ENCODE results near the gene SNX18. TPM values are rescaled to one million over a fixed set of nuclear protein-coding genes. Genes with fewer than 3 reads are reported as not detected.

Gene SNX18
- total RNA-seq, 1 donor from 2014 or later = 17.9 TPM

GRCh38 chr5:54540286-54540685, 22.7 kb downstream of the SNX18 start:
- Histone ChIP-seq H3F3A (ENCODE audit: low read depth) (no peaks in the 10 kb centered on the region), H3K4me1 (no peaks in the 10 kb centered on the region), H3K9ac (no peak overlapping the region), H3K36me3 (no peaks in the 10 kb centered on the region), H3K27me3 (no peaks in the 10 kb centered on the region), H3K9me3 (ENCODE audit: low read depth) (no peaks in the 10 kb centered on the region), H3K4me3 (no peak overlapping the region), H3K27ac (no peak overlapping the region), H2AFZ (replicated peaks) (no peak overlapping the region), H4K20me1 (ENCODE audit: low read depth) (peaks cover 15% of the 10 kb centered on the region), H3K4me2 (no peak overlapping the region), H3K79me2 (ENCODE audit: low read depth) (peaks cover 25% of the 10 kb centered on the region)
- Mint-ChIP-seq H3K27ac (no peak overlapping the region), H3K36me3 (peaks cover 9% of the 10 kb centered on the region), H3K4me1 (peaks cover 4% of the 10 kb centered on the region), H3K9me3 (no peaks in the 10 kb centered on the region), H3K4me3 (no peak overlapping the region), H3K27me3 (ENCODE audit: insufficient read depth, low read depth) (no peaks in the 10 kb centered on the region)
- TF ChIP-seq CTCF (IDR thresholded peaks at IDR 0.05) (no peak), EZH2phosphoT487 (IDR thresholded peaks at IDR 0.05) (no peak), EZH2 (IDR thresholded peaks at IDR 0.05) (no peak)
- DNase-seq (ENCODE audit: low spot score) = no peak

- Histone ChIP-seq H4K20me1 (ENCODE audit: low read depth) (peaks cover 15% of the 10 kb centered on the region), H3K4me2 (no peak overlapping the region), H3K27ac (no peak overlapping the region), H3K9ac (no peak overlapping the region), H2AFZ (replicated peaks) (no peak overlapping the region), H3K4me1 (no peaks in the 10 kb centered on the region), H3F3A (ENCODE audit: low read depth) (no peaks in the 10 kb centered on the region), H3K27me3 (no peaks in the 10 kb centered on the region), H3K36me3 (no peaks in the 10 kb centered on the region), H3K4me3 (no peak overlapping the region), H3K9me3 (ENCODE audit: low read depth) (no peaks in the 10 kb centered on the region), H3K79me2 (ENCODE audit: low read depth) (peaks cover 12% of the 10 kb centered on the region)
- Mint-ChIP-seq H3K27ac (peak overlapping the region; percentile 66), H3K36me3 (peaks cover 9% of the 10 kb centered on the region), H3K4me3 (no peak overlapping the region), H3K9me3 (no peaks in the 10 kb centered on the region), H3K4me1 (no peaks in the 10 kb centered on the region), H3K27me3 (ENCODE audit: insufficient read depth, low read depth) (no peaks in the 10 kb centered on the region)
- DNase-seq (ENCODE audit: low spot score) = no peak
- no peak for TF ChIP-seq CTCF (IDR thresholded peaks at IDR 0.05)
- no peak for TF ChIP-seq EZH2 (IDR thresholded peaks at IDR 0.05)
- TF ChIP-seq EZH2phosphoT487 (IDR thresholded peaks at IDR 0.05) = no peak
Measured at GRCh38 chr5:54541823-54542783, 24.5 kb downstream of the SNX18 start.

GRCh38 chr5:54544044-54544443, 26.5 kb downstream of the SNX18 start:
- Histone ChIP-seq H3K4me1 (no peaks in the 10 kb centered on the region), H3K36me3 (no peaks in the 10 kb centered on the region), H3K27ac (no peak overlapping the region), H3K9me3 (ENCODE audit: low read depth) (no peaks in the 10 kb centered on the region), H3K9ac (no peak overlapping the region), H3F3A (ENCODE audit: low read depth) (no peaks in the 10 kb centered on the region), H3K27me3 (no peaks in the 10 kb centered on the region), H3K79me2 (ENCODE audit: low read depth) (peaks cover 6% of the 10 kb centered on the region), H4K20me1 (ENCODE audit: low read depth) (peaks cover 15% of the 10 kb centered on the region), H3K4me3 (no peak overlapping the region), H2AFZ (replicated peaks) (no peak overlapping the region), H3K4me2 (no peak overlapping the region)
- no peak overlapping the region for H3K27ac Mint-ChIP-seq
- H3K36me3 Mint-ChIP-seq = peaks cover 9% of the 10 kb centered on the region
- H3K27me3 Mint-ChIP-seq (ENCODE audit: insufficient read depth, low read depth) = no peaks in the 10 kb centered on the region
- H3K4me3 Mint-ChIP-seq = no peak overlapping the region
- H3K9me3 Mint-ChIP-seq = no peaks in the 10 kb centered on the region
- TF ChIP-seq EZH2phosphoT487 (IDR thresholded peaks at IDR 0.05) = no peak
- TF ChIP-seq EZH2 (IDR thresholded peaks at IDR 0.05) = no peak
- TF ChIP-seq CTCF (IDR thresholded peaks at IDR 0.05) = no peak
- DNase-seq (ENCODE audit: low spot score) = no peak
- H3K4me1 Mint-ChIP-seq = no peaks in the 10 kb centered on the region
